B cell (primary cell): Measurements from ENCODE around the gene P2RY14.

Experiments
- CTCF ChIP-seq: fragments of 200-600 bp; IDR thresholded peaks from one replicate; pipeline ENCODE4 v1.8.0; 2022; ENCODE audit warnings: antibody characterized with exemption, mild to moderate bottlenecking
- EZH2 ChIP-seq: IDR thresholded peaks from 2 replicates; pipeline ENCODE4 v1.6.1; 2012; ENCODE audit warnings: borderline replicate concordance, low read depth, mild to moderate bottlenecking, moderate library complexity, low read length; ENCODE audit not compliant: insufficient read depth, poor library complexity, severe bottlenecking

DNA sequence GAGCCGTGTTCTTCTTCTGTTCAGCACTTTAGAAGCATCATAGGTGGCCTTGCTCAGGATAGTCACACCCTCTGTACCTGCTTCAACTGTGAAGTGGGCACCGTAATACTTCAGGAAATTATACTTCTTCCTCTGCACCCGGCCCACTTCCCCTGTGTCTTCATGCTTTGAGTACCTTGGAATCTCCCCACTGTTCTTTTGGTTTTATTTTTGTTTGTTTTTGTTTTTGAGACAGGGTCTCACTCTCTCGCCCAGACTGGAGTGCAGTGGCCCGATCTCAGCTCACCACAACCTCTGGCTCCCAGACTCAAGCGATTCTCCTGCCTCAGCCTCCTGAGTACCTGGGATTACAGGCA is 1.7 kb downstream of the P2RY14 start:
- TF ChIP-seq CTCF (no peak), EZH2 (no peak)
